HG03108 (cell line): ENCODE results near the gene LYSET.
A peak's percentile ranks its signal among the peaks of the same experiment; 100 is the strongest.
"Not testable (repeated sequence)": the region's sequence is repeated elsewhere in the genome, so short reads cannot be mapped to it uniquely, and the experiment has no call there.

ENCODE experiments used
- ATAC-seq: cut with Tn5 transposase; IDR thresholded peaks from one replicate; pipeline ENCODE4 v1.9.1; 2021; ENCODE audit warnings: moderate library complexity; ENCODE audit not compliant: unreplicated experiment

The LYSET gene

GRCh38 chr14:93165271-93166265 is 19.5 kb upstream of the LYSET start:
- ATAC-seq = not testable (repeated sequence)

- ATAC-seq = not testable (repeated sequence)
These were observed 16.5 kb upstream of the LYSET start for GRCh38 chr14:93168610-93169009.

GRCh38 chr14:93169619-93170018 is 15.5 kb upstream of the LYSET start:
- not testable (repeated sequence) for ATAC-seq

GRCh38 chr14:93170141-93170540 is 15.0 kb upstream of the LYSET start:
- not testable (repeated sequence) for ATAC-seq

- ATAC-seq = no peak
These were observed 13.7 kb upstream of the LYSET start for GRCh38 chr14:93171376-93171775.

- no peak for ATAC-seq
These were observed 11.1 kb upstream of the LYSET start for GRCh38 chr14:93173943-93174395.

- not testable (repeated sequence) for ATAC-seq
These were observed 10.4 kb upstream of the LYSET start for GRCh38 chr14:93174731-93175130.

GRCh38 chr14:93175492-93175891 is 9.6 kb upstream of the LYSET start:
- ATAC-seq = no peak

GRCh38 chr14:93183596-93184317 is 1.4 kb upstream of the LYSET start:
- no peak for ATAC-seq

GRCh38 chr14:93185349-93185720 is 218 bp downstream of the LYSET start:
- no peak for ATAC-seq

- ATAC-seq = no peak
These were observed 1.3 kb downstream of the LYSET start for GRCh38 chr14:93186466-93186865.

GRCh38 chr14:93186956-93187355 is 1.8 kb downstream of the LYSET start:
- no peak for ATAC-seq

- ATAC-seq = no peak
These were observed 10.3 kb downstream of the LYSET start for GRCh38 chr14:93195316-93195999.

GRCh38 chr14:93199031-93199430 is 13.9 kb downstream of the LYSET start:
- no peak for ATAC-seq

GRCh38 chr14:93200553-93200952 is 15.4 kb downstream of the LYSET start:
- ATAC-seq = no peak

GRCh38 chr14:93201155-93201704 is 16.1 kb downstream of the LYSET start:
- no peak for ATAC-seq

- peak; percentile 77 for ATAC-seq
These were observed 21.8 kb downstream of the LYSET start, which contains the start of the genes GON7 and UBR7 for GRCh38 chr14:93206793-93207467. GON7 (minus strand) TSS chr14:93207065; CDS start chr14:93207037, 28 bp downstream. UBR7 (plus strand) TSS chr14:93207256; CDS start chr14:93207292, 36 bp downstream.

GRCh38 chr14:93207468-93208308 is 22.6 kb downstream of the LYSET start:
- peak; percentile 34 for ATAC-seq

- peak; percentile 71 for ATAC-seq
These were observed 27.3 kb downstream of the LYSET start for GRCh38 chr14:93212432-93212831.
